ENCODE data around the gene PCDHGA9. TPM values are rescaled to one million over a fixed set of nuclear protein-coding genes. Genes with fewer than 3 reads are reported as not detected.
"Not testable (repeated sequence)": the region's sequence is repeated elsewhere in the genome, so short reads cannot be mapped to it uniquely, and the experiment has no call there.

Gene PCDHGA9
- total RNA-seq, 1 donor from 2014 or later, result 3.9 TPM

DNA sequence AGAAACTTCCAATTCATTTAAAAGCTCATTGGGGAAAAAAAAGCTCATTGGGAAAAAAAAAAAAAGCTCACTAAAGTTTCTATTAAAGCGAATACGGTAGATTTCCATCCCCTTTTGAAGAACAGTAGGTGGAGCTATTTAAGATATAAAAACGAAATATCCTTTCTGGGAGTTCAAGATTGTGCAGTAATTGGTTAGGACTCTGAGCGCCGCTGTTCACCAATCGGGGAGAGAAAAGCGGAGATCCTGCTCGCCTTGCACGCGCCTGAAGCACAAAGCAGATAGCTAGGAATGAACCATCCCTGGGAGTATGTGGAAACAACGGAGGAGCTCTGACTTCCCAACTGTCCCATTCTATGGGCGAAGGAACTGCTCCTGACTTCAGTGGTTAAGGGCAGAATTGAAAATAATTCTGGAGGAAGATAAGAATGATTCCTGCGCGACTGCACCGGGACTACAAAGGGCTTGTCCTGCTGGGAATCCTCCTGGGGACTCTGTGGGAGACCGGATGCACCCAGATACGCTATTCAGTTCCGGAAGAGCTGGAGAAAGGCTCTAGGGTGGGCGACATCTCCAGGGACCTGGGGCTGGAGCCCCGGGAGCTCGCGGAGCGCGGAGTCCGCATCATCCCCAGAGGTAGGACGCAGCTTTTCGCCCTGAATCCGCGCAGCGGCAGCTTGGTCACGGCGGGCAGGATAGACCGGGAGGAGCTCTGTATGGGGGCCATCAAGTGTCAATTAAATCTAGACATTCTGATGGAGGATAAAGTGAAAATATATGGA is 27.9 kb downstream of the PCDHGA9 start, which contains the start of gene PCDHGA12:
TSS of gene PCDHGA12 (plus strand) at position 176 of the 782 bp plus-strand sequence. CDS start at position 429, 253 bp downstream.
- peaks cover 24% of the 10 kb centered on the region for H3K4me1 ChIP-seq
- peak within 1 kb of the TSS; percentile 65 for H3K27ac ChIP-seq (replicated peaks)
- peaks cover 100% of the 10 kb centered on the region for H3K9me3 ChIP-seq (replicated peaks)
- H3K27me3 ChIP-seq (ENCODE audit: low read depth), result no peaks in the 10 kb centered on the region
- peaks cover 55% of the 10 kb centered on the region for H3K36me3 ChIP-seq
- peak; percentile 50 for DNase-seq
- intact Hi-C loops (cut with micrococcal nuclease), result loop anchor here (10.0 kb wide), 1 partner anchor 94 kb away; no protein-coding TSS in a partner anchor
- peak; percentile 70 for TF ChIP-seq CTCF (IDR thresholded peaks at IDR 0.05; ENCODE audit: borderline replicate concordance)
- peak within 1 kb of the TSS; percentile 58 for H3K4me3 ChIP-seq

DNA sequence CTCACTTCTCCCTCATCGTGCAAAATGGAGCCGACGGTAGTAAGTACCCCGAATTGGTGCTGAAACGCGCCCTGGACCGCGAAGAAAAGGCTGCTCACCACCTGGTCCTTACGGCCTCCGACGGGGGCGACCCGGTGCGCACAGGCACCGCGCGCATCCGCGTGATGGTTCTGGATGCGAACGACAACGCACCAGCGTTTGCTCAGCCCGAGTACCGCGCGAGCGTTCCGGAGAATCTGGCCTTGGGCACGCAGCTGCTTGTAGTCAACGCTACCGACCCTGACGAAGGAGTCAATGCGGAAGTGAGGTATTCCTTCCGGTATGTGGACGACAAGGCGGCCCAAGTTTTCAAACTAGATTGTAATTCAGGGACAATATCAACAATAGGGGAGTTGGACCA is 28.7 kb downstream of the PCDHGA9 start:
- H3K27me3 ChIP-seq (ENCODE audit: low read depth), result no peaks in the 10 kb centered on the region
- peaks cover 22% of the 10 kb centered on the region for H3K4me1 ChIP-seq
- DNase-seq, result no peak
- TF ChIP-seq CTCF (IDR thresholded peaks at IDR 0.05; ENCODE audit: borderline replicate concordance), result no peak
- H3K9me3 ChIP-seq (replicated peaks), result peaks cover 100% of the 10 kb centered on the region
- peak overlapping the region; percentile 58 for H3K4me3 ChIP-seq
- intact Hi-C loops (cut with micrococcal nuclease), result loop anchor here (10.0 kb wide), 1 partner anchor 94 kb away; no protein-coding TSS in a partner anchor
- H3K36me3 ChIP-seq, result peaks cover 50% of the 10 kb centered on the region
- no peak overlapping the region for H3K27ac ChIP-seq (replicated peaks)

DNA sequence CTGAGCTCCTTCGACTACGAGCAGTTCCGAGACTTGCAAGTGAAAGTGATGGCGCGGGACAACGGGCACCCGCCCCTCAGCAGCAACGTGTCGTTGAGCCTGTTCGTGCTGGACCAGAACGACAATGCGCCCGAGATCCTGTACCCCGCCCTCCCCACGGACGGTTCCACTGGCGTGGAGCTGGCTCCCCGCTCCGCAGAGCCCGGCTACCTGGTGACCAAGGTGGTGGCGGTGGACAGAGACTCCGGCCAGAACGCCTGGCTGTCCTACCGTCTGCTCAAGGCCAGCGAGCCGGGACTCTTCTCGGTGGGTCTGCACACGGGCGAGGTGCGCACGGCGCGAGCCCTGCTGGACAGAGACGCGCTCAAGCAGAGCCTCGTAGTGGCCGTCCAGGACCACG is 29.7 kb downstream of the PCDHGA9 start:
- not testable (repeated sequence) for H3K27me3 ChIP-seq (ENCODE audit: low read depth); DNase-seq; H3K27ac ChIP-seq (replicated peaks)
- Histone ChIP-seq H3K4me1 (peaks cover 22% of the 10 kb centered on the region), H3K4me3 (peak overlapping the region; percentile 58), H3K9me3 (replicated peaks) (peaks cover 99% of the 10 kb centered on the region), H3K36me3 (peaks cover 40% of the 10 kb centered on the region)
- intact Hi-C loops (cut with micrococcal nuclease), result loop anchor here (10.0 kb wide), 1 partner anchor 92 kb away; no protein-coding TSS in a partner anchor

DNA sequence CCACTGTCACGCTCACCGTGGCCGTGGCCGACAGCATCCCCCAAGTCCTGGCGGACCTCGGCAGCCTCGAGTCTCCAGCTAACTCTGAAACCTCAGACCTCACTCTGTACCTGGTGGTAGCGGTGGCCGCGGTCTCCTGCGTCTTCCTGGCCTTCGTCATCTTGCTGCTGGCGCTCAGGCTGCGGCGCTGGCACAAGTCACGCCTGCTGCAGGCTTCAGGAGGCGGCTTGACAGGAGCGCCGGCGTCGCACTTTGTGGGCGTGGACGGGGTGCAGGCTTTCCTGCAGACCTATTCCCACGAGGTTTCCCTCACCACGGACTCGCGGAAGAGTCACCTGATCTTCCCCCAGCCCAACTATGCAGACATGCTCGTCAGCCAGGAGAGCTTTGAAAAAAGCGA is 30.1 kb downstream of the PCDHGA9 start:
- not testable (repeated sequence) for H3K27ac ChIP-seq (replicated peaks); DNase-seq; H3K27me3 ChIP-seq (ENCODE audit: low read depth); H3K4me3 ChIP-seq
- intact Hi-C loops (cut with micrococcal nuclease), result loop anchor here (10.0 kb wide), 1 partner anchor 92 kb away; no protein-coding TSS in a partner anchor
- H3K9me3 ChIP-seq (replicated peaks), result peaks cover 99% of the 10 kb centered on the region
- peaks cover 36% of the 10 kb centered on the region for H3K36me3 ChIP-seq
- H3K4me1 ChIP-seq, result peaks cover 22% of the 10 kb centered on the region

DNA sequence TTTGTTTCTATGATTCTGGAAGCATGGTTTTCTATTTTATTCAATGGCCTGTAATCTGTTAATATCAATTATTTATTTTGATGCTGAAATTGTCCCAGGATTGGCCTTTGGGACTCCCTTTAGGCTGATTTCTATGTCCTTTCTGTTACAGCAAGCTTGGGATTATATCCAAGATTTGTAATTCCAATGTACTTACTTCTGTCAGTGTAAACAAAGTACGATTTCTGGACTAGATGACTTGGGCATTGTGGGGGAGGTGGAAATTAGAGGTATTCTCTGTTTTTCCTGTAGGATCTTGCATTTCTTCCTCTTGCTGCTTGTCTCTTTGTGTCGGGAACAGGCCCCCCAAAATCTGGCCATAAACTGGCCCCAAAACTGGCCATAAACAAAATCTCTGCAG is 31.4 kb downstream of the PCDHGA9 start:
- H3K9me3 ChIP-seq (replicated peaks), result peaks cover 95% of the 10 kb centered on the region
- no peak for DNase-seq
- no peaks in the 10 kb centered on the region for H3K27me3 ChIP-seq (ENCODE audit: low read depth)
- peaks cover 23% of the 10 kb centered on the region for H3K36me3 ChIP-seq
- H3K27ac ChIP-seq (replicated peaks), result no peak overlapping the region
- TF ChIP-seq CTCF (IDR thresholded peaks at IDR 0.05; ENCODE audit: borderline replicate concordance), result no peak
- H3K4me3 ChIP-seq, result no peak overlapping the region
- H3K4me1 ChIP-seq, result peaks cover 22% of the 10 kb centered on the region
- intact Hi-C loops (cut with micrococcal nuclease), result loop anchor here (10.0 kb wide), 1 partner anchor 91 kb away; no protein-coding TSS in a partner anchor

DNA sequence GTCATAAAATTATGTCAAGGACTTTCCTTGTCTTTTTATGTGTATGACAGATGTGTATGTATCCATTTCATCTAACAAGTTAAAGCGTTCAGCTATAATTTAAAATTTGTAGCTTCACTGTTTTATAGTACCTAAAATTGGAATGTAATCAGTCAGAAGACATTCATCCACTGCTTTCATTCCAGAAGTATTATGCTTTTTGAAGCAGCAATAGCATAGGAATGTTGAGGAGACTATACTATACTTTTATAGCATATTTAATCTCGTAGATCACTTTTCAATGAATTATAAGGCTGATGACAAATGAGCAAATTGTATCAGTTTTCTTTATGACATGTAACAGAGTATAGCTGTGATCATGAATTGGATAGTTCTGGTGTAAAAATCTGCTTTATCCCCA is 34.6 kb downstream of the PCDHGA9 start:
- Histone ChIP-seq H3K27ac (replicated peaks) (no peak overlapping the region), H3K36me3 (peaks cover 24% of the 10 kb centered on the region), H3K4me1 (peaks cover 17% of the 10 kb centered on the region), H3K9me3 (replicated peaks) (peaks cover 95% of the 10 kb centered on the region), H3K4me3 (no peak overlapping the region), H3K27me3 (ENCODE audit: low read depth) (no peaks in the 10 kb centered on the region)
- TF ChIP-seq CTCF (IDR thresholded peaks at IDR 0.05; ENCODE audit: borderline replicate concordance), result no peak
- intact Hi-C loops (cut with micrococcal nuclease), result loop anchor here (10.0 kb wide), 1 partner anchor 88 kb away; no protein-coding TSS in a partner anchor
- no peak for DNase-seq

All from left ventricle myocardium inferior (tissue), 1 donor.